H1 (cell line): ENCODE results near the gene SGCD.

Experiments used
- CHD2 ChIP-seq: IDR thresholded peaks from 2 replicates; pipeline ENCODE4 v1.6.1; 2012; ENCODE audit warnings: low read length, improper control_type of control experiment
- CTCF ChIP-seq, 3 experiments: IDR thresholded peaks; 1 replicate in 2 of 3; 2 replicates in 1 of 3; pipeline versions ENCODE4 v1.5.1 to v1.6.1; 2011; ENCODE audit warnings: low read length in 3 of 3, mild to moderate bottlenecking in 3 of 3, inconsistent platforms in 2 of 3, low read depth in 1 of 3, moderate library complexity in 1 of 3; ENCODE audit not compliant: insufficient read depth in 1 of 3; ENCODE audit errors: control extremely low read depth in 1 of 3
- EGR1 ChIP-seq: IDR thresholded peaks from 2 replicates; pipeline ENCODE4 v1.6.1; 2011; ENCODE audit warnings: low read depth, low read length, borderline replicate concordance
- MAX ChIP-seq: IDR thresholded peaks from 2 replicates; pipeline ENCODE4 v1.6.1; 2012; ENCODE audit warnings: inconsistent platforms
- YY1 ChIP-seq: IDR thresholded peaks from 2 replicates; pipeline ENCODE4 v1.6.1; 2011; ENCODE audit warnings: low read depth, mild to moderate bottlenecking, low read length
- ZNF274 ChIP-seq: IDR thresholded peaks from 2 replicates; pipeline ENCODE4 v1.7.0; 2012; ENCODE audit warnings: low read length, borderline replicate concordance; ENCODE audit errors: extremely low read depth

GRCh38 chr5:156473269-156473908, 146.4 kb downstream of the SGCD start:
- TF ChIP-seq CHD2 (no peak), CTCF (IDR thresholded peaks at IDR 0.05; ENCODE audit: control extremely low read depth in 1 of 3, insufficient read depth in 1 of 3, low read depth in 1 of 3, low read length in 3 of 3) (no peak), MAX (no peak), YY1 (no peak), EGR1 (no peak), ZNF274 (no peak)
